ENCODE results near the gene DAGLB. TPM values are rescaled to one million over a fixed set of nuclear protein-coding genes. Genes with fewer than 3 reads are reported as not detected.

DAGLB gene
- total and polyA plus RNA-seq, 2 of the 8 experiments (the other 6 are each of a cell fraction or from before 2014, with no cell fraction given), result 27.0 to 39.6 TPM

GRCh38 chr7:6486438-6487183, 38.9 kb upstream of the DAGLB start:
- Histone ChIP-seq H3K79me1 (ENCODE audit: low read depth, low read length) (peaks cover 2% of the 10 kb centered on the region; the same call in 1 of the 2 replicates), H2BK20ac (ENCODE audit: low read length) (no peak overlapping the region), H3K9me3 (ENCODE audit: insufficient read depth in 2 of 2, low read depth in 1 of 2, low read length in 1 of 2) (peaks cover 0 to 5% of the 10 kb centered on the region in 2 experiments; a peak in 2 of 4 replicates), H3K4me2 (ENCODE audit: insufficient read depth in 1 of 2, low read depth in 2 of 2, low read length in 2 of 2) (no peak overlapping the region), H3K23me2 (ENCODE audit: low read depth, low read length) (0 out of 2 replicates have a peak, but pooled peaks cover 3% of the 10 kb centered on the region), H3K9ac (replicated peaks in 1 of 4; ENCODE audit: extremely low read depth in 1 of 4, low read depth in 3 of 4, low read length in 3 of 4) (no peak overlapping the region), H3K56ac (replicated peaks; ENCODE audit: insufficient read length, low read depth, low read length) (no peak overlapping the region), H3K4me3 (ENCODE audit: extremely low read depth in 1 of 4, insufficient read depth in 2 of 4, low read depth in 3 of 4, low read length in 4 of 4) (no peak overlapping the region), H2AK5ac (ENCODE audit: low read depth, low read length) (peak overlapping the region; percentile 11; the same call in 1 of the 2 replicates), H2BK12ac (ENCODE audit: low read depth, low read length) (no peak overlapping the region; the same call in 1 of the 2 replicates), H2BK5ac (ENCODE audit: low read depth, low read length) (no peak overlapping the region), H3K14ac (ENCODE audit: insufficient read length) (no peak overlapping the region), H3K27me3 (replicated peaks in 1 of 4; ENCODE audit: control insufficient read depth in 3 of 4, extremely low read depth in 1 of 4, insufficient read depth in 3 of 4, low read length in 3 of 4) (peaks cover 0 to 3% (median 0%) of the 10 kb centered on the region in 4 experiments; a peak in 1 of 7 replicates), H2BK15ac (ENCODE audit: low read length) (0 out of 2 replicates have a peak overlapping the region, but pooled peaks have one; percentile 75), H2AFZ (ENCODE audit: low read length) (no peak overlapping the region), H4K8ac (ENCODE audit: extremely low read depth, insufficient read depth, low read length) (no peak overlapping the region), H3K4ac (replicated peaks; ENCODE audit: insufficient read length, low read depth, low read length) (no peak overlapping the region), H3K23ac (ENCODE audit: insufficient read length) (no peak overlapping the region), H3K36me3 (ENCODE audit: control insufficient read depth in 2 of 4, insufficient read depth in 4 of 4, low read length in 3 of 4) (0 out of 8 replicates have a peak, but pooled peaks cover 0 to 2% (median 0%) of the 10 kb centered on the region in 4 experiments), H3K27ac (ENCODE audit: low read depth, low read length) (no peak overlapping the region), H4K91ac (replicated peaks; ENCODE audit: insufficient read length, low read length) (no peak overlapping the region), H4K20me1 (replicated peaks in 1 of 2; ENCODE audit: control insufficient read depth in 1 of 2, insufficient read depth in 2 of 2, low read length in 2 of 2) (peaks cover 0 to 7% of the 10 kb centered on the region in 2 experiments), H4K5ac (ENCODE audit: insufficient read length, low read depth, low read length) (no peak overlapping the region), H3K4me1 (replicated peaks in 1 of 4; ENCODE audit: control insufficient read depth in 3 of 4, insufficient read depth in 4 of 4, low read length in 3 of 4) (peaks cover 0 to 3% (median 0%) of the 10 kb centered on the region in 4 experiments; a peak in 1 of 7 replicates), H2BK120ac (replicated peaks; ENCODE audit: low read depth, low read length) (no peak overlapping the region), H3K18ac (ENCODE audit: extremely low read depth, low read length) (no peak overlapping the region), H3K79me2 (ENCODE audit: control insufficient read depth in 1 of 2, insufficient read depth in 2 of 2, low read length in 2 of 2) (peaks cover 0 to 17% of the 10 kb centered on the region in 2 experiments; a peak in 3 of 4 replicates)
- 96% methylated on average over 19 of the region's 19 CpGs; no CpG with 5 or more reads in 1 of the 2 experiments for WGBS, 2 experiments (ENCODE audit: extremely low coverage in 1 of 2, insufficient coverage in 1 of 2, insufficient read length in 1 of 2, insufficient replicate concordance in 2 of 2, low coverage in 1 of 2, low lambda C conversion rate in 2 of 2, missing lambda C conversion rate in 1 of 2)
- CTCF ChIA-PET (ENCODE audit: partially characterized antibody), result interaction anchor here (0.9 kb wide), 1 partner anchor 8 kb away, joined by 3 read pairs; no protein-coding TSS in a partner anchor
- no peak for DNase-seq (ENCODE audit: low read depth in 1 of 2, low spot score in 2 of 2)
- POLR2A ChIA-PET (ENCODE audit: partially characterized antibody), result interaction anchor here (0.6 to 0.9 kb wide), 2 partner anchors 9 to 638 kb away, joined by 3 read pairs; no protein-coding TSS in a partner anchor
- no peak for FAIRE-seq
- no peak for TF ChIP-seq JUND (IDR thresholded peaks at IDR 0.05; ENCODE audit: low read length)
- TF ChIP-seq, protein P1, sequence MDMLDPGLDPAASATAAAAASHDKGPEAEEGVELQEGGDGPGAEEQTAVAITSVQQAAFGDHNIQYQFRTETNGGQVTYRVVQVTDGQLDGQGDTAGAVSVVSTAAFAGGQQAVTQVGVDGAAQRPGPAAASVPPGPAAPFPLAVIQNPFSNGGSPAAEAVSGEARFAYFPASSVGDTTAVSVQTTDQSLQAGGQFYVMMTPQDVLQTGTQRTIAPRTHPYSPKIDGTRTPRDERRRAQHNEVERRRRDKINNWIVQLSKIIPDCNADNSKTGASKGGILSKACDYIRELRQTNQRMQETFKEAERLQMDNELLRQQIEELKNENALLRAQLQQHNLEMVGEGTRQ (IDR thresholded peaks at IDR 0.05; ENCODE audit: low read length), result no peak
- no peak for TF ChIP-seq CTBP2 (IDR thresholded peaks at IDR 0.05; ENCODE audit: borderline replicate concordance, insufficient read depth, insufficient read length, low read length)
- TF ChIP-seq SUZ12 (IDR thresholded peaks at IDR 0.05; ENCODE audit: low read length), result no peak
- no peak for TF ChIP-seq EZH2 (IDR thresholded peaks at IDR 0.05; ENCODE audit: low read depth, low read length, severe bottlenecking)
